Trophoblast cell (in vitro differentiated cells and primary cell): ENCODE data around the gene PDE6G.

Source experiments
- DNase-seq, 2 donors: peaks; one replicate each; pipeline ENCODE4 v3.0.0-alpha.2; 2016
- H2AFZ ChIP-seq: 2 replicates; pipeline ENCODE4 v1.6.1; 2013; ENCODE audit warnings: low read length, moderate library complexity, mild to moderate bottlenecking; ENCODE audit not compliant: insufficient read depth, poor library complexity
- H2AK5ac ChIP-seq: 2 replicates; pipeline ENCODE4 v1.6.1; 2013; ENCODE audit warnings: mild to moderate bottlenecking, low read length
- H2BK120ac ChIP-seq: 2 replicates; pipeline ENCODE4 v1.6.1; 2013; ENCODE audit warnings: low read length, mild to moderate bottlenecking, moderate library complexity; ENCODE audit not compliant: insufficient read depth, poor library complexity
- H2BK12ac ChIP-seq: 2 replicates; pipeline ENCODE4 v1.6.1; 2013; ENCODE audit warnings: mild to moderate bottlenecking, low read length, moderate library complexity
- H2BK5ac ChIP-seq: 2 replicates; pipeline ENCODE4 v1.6.1; 2013; ENCODE audit warnings: low read length, low read depth, moderate library complexity, mild to moderate bottlenecking; ENCODE audit not compliant: poor library complexity
- H3K14ac ChIP-seq: 2 replicates; pipeline ENCODE4 v1.6.1; 2013; ENCODE audit warnings: mild to moderate bottlenecking, low read length
- H3K18ac ChIP-seq: 2 replicates; pipeline ENCODE4 v1.6.1; 2013; ENCODE audit warnings: mild to moderate bottlenecking, low read length
- H3K23ac ChIP-seq: 2 replicates; pipeline ENCODE4 v1.6.1; 2013; ENCODE audit warnings: low read length
- H3K27ac ChIP-seq: 2 replicates; pipeline ENCODE4 v1.5.1; 2013; ENCODE audit warnings: low read depth, mild to moderate bottlenecking, inconsistent platforms, low read length, moderate library complexity
- H3K27me3 ChIP-seq: 2 replicates; pipeline ENCODE4 v1.6.1; 2013; ENCODE audit warnings: inconsistent platforms, mild to moderate bottlenecking, low read length, moderate library complexity; ENCODE audit not compliant: insufficient read depth
- H3K36me3 ChIP-seq, 2 experiments: 1 replicate in 1 of 2; 2 replicates in 1 of 2; pipeline ENCODE4 v1.6.1; 2013; ENCODE audit warnings: low read length in 2 of 2, mild to moderate bottlenecking in 2 of 2, moderate library complexity in 1 of 2; ENCODE audit not compliant: insufficient read depth in 2 of 2, control insufficient read depth in 1 of 2
- H3K4ac ChIP-seq: 2 replicates; pipeline ENCODE4 v1.6.1; 2013; ENCODE audit warnings: low read depth, mild to moderate bottlenecking, low read length, moderate library complexity
- H3K4me1 ChIP-seq, 2 experiments: 1 replicate in 1 of 2; 2 replicates in 1 of 2; pipeline ENCODE4 v1.6.1; 2013; ENCODE audit warnings: low read length in 2 of 2, mild to moderate bottlenecking in 2 of 2, moderate library complexity in 1 of 2; ENCODE audit not compliant: insufficient read depth in 2 of 2, control insufficient read depth in 1 of 2
- H3K4me2 ChIP-seq: 2 replicates; pipeline ENCODE4 v1.6.1; 2013; ENCODE audit warnings: inconsistent platforms, mild to moderate bottlenecking, low read length, moderate library complexity
- H3K4me3 ChIP-seq: 2 replicates; pipeline ENCODE4 v1.5.1; 2013; ENCODE audit warnings: mild to moderate bottlenecking, low read depth, low read length, inconsistent platforms
- H3K79me1 ChIP-seq: one replicate; pipeline ENCODE4 v1.6.1; 2013; ENCODE audit warnings: low read length
- H3K79me2 ChIP-seq: 2 replicates; pipeline ENCODE4 v1.6.1; 2013; ENCODE audit warnings: low read length, mild to moderate bottlenecking; ENCODE audit not compliant: control insufficient read depth, insufficient read depth, poor library complexity
- H3K9ac ChIP-seq: 2 replicates; pipeline ENCODE4 v1.6.1; 2013; ENCODE audit warnings: mild to moderate bottlenecking, low read length
- H3K9me3 ChIP-seq: 2 replicates; pipeline ENCODE4 v1.6.1; 2013; ENCODE audit warnings: low read depth, mild to moderate bottlenecking, control low read depth, inconsistent platforms, low read length; ENCODE audit not compliant: insufficient read depth
- H4K12ac ChIP-seq: 2 replicates; pipeline ENCODE4 v1.6.1; 2013; ENCODE audit warnings: low read depth, mild to moderate bottlenecking, low read length, moderate library complexity
- H4K8ac ChIP-seq: 2 replicates; pipeline ENCODE4 v1.6.1; 2013; ENCODE audit warnings: low read depth, mild to moderate bottlenecking, low read length, moderate library complexity
- H4K91ac ChIP-seq: one replicate; pipeline ENCODE4 v1.6.1; 2013; ENCODE audit warnings: low read depth, mild to moderate bottlenecking, low read length, moderate library complexity
- WGBS: extraction: QIAGEN DNeasy Blood & Tissue Kit; methylation state at CpG from one replicate; pipeline ENCODE4 v1.1.7; 2013; ENCODE audit warnings: missing lambda C conversion rate; ENCODE audit not compliant: insufficient read length, insufficient coverage; ENCODE audit errors: extremely low coverage; 5-methylcytosine and 5-hydroxymethylcytosine counted together

Gene PDE6G

DNA sequence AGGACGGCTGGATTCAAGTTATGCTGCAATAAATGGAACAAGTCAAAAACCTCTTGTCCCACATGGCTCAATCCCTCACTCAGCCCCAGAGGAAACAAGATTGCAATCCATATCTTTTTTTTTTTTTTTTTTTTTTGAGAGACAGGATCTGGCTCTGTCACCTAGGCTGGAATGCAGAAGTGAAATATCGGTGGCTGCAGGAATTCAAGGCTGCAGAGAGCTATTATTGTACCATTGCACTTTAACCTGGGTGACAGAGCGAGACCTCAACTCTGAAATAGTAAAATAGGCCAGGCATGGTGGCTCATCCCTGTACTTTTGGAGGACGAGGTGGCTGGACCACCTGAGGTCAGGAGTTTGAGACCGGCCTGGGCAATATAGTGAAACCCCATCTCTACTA is 2.7 kb upstream of the PDE6G start:
- no peak overlapping the region for H4K8ac ChIP-seq
- H2BK120ac ChIP-seq, result no peak overlapping the region
- no peak overlapping the region for H3K14ac ChIP-seq
- H3K36me3 ChIP-seq, result no peaks in the 10 kb centered on the region
- H3K4me2 ChIP-seq, result no peak overlapping the region
- H3K9ac ChIP-seq, result no peak overlapping the region
- no peak overlapping the region for H2BK5ac ChIP-seq
- H3K23ac ChIP-seq, result no peak overlapping the region
- H4K12ac ChIP-seq, result no peak overlapping the region
- no peak overlapping the region for H2AK5ac ChIP-seq
- no peak overlapping the region for H3K4ac ChIP-seq
- peak; percentile 57 to 87 for DNase-seq
- no peaks in the 10 kb centered on the region for H3K79me1 ChIP-seq
- H3K27me3 ChIP-seq, result no peaks in the 10 kb centered on the region
- no peak overlapping the region for H3K18ac ChIP-seq
- H2BK12ac ChIP-seq, result no peak overlapping the region
- H3K4me1 ChIP-seq, result peaks cover 1 to 2% of the 10 kb centered on the region in 2 experiments
- no peak overlapping the region for H2AFZ ChIP-seq
- H3K27ac ChIP-seq, result no peak overlapping the region
- no peaks in the 10 kb centered on the region for H3K9me3 ChIP-seq
- no peaks in the 10 kb centered on the region for H3K79me2 ChIP-seq
- no peak overlapping the region for H4K91ac ChIP-seq
- no peak overlapping the region for H3K4me3 ChIP-seq
- no CpG with 5 or more reads among the region's 5 CpGs for WGBS

DNA sequence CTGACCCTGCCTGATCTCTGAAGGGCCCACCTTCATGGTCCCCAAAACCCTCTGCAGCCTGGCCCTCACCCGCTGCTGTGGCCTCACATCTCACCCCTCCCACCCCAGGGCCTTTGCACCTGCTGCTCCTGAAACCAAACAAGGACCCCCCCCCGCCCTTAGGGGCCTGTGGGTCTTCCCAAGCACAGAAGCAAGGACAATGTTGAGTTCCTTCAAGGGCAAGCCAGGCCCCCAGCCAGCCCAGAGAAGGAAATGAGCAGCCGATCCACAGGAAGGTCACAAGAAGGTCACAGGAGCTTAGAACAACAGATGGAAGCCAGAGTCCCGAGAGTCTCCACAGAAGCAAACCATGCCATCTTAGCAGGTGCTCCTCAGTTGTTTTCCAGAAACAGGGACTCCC is 493 bp upstream of the PDE6G start:
- Histone ChIP-seq H3K79me1 (no peaks in the 10 kb centered on the region), H3K79me2 (no peaks in the 10 kb centered on the region), H4K8ac (no peak overlapping the region), H2BK120ac (no peak overlapping the region), H3K9me3 (peaks cover 2% of the 10 kb centered on the region), H4K12ac (no peak overlapping the region), H3K27ac (no peak overlapping the region), H3K23ac (no peak overlapping the region), H3K14ac (no peak overlapping the region), H4K91ac (no peak overlapping the region), H3K4me3 (no peak overlapping the region), H2BK5ac (no peak overlapping the region), H3K36me3 (no peaks in the 10 kb centered on the region), H3K4me2 (no peak overlapping the region), H3K9ac (no peak overlapping the region), H3K4me1 (peaks cover 0 to 2% of the 10 kb centered on the region in 2 experiments), H3K4ac (no peak overlapping the region), H2BK12ac (no peak overlapping the region), H2AK5ac (no peak overlapping the region), H3K27me3 (no peaks in the 10 kb centered on the region), H3K18ac (no peak overlapping the region), H2AFZ (no peak overlapping the region)
- WGBS, result no CpG with 5 or more reads among the region's 4 CpGs
- DNase-seq, result no peak

DNA sequence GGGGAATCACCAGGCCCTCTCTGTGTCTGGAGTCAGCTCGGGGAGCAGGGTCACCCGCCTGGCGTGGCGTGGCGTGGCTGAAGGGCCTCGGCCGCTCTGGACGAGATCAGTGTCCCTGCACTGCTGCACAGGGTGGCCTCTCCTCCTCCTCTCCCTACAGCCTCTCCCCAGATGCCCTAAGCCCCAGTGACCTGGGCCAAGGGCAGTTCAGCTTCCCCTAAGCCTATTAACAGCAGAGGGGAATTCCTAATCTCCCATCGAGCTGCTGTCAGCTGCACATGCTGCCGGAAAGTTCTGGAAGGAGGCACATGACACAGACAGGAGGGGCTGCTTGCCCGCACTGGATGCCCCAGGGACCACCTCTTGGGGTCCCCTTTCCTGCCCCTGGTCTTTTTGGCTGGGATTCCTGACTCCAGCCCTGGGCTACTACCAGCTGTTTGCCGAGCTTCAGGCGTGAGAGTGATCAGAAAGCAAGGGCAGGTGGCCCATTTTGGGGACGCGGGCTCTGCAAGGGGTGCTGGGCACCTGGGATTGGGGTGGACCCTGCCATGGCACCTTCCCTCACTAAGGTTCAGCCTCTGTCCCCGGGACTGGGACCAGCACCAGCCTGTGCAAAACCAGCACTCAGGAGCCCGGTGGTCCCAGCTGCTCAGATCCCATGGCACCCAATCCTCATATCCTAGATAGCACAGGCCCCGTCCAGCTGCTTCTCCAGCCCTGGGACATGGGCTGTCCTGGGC is 794 bp downstream of the PDE6G start:
- no CpG with 5 or more reads among the region's 18 CpGs for WGBS
- no peak overlapping the region for H3K27ac ChIP-seq

DNA sequence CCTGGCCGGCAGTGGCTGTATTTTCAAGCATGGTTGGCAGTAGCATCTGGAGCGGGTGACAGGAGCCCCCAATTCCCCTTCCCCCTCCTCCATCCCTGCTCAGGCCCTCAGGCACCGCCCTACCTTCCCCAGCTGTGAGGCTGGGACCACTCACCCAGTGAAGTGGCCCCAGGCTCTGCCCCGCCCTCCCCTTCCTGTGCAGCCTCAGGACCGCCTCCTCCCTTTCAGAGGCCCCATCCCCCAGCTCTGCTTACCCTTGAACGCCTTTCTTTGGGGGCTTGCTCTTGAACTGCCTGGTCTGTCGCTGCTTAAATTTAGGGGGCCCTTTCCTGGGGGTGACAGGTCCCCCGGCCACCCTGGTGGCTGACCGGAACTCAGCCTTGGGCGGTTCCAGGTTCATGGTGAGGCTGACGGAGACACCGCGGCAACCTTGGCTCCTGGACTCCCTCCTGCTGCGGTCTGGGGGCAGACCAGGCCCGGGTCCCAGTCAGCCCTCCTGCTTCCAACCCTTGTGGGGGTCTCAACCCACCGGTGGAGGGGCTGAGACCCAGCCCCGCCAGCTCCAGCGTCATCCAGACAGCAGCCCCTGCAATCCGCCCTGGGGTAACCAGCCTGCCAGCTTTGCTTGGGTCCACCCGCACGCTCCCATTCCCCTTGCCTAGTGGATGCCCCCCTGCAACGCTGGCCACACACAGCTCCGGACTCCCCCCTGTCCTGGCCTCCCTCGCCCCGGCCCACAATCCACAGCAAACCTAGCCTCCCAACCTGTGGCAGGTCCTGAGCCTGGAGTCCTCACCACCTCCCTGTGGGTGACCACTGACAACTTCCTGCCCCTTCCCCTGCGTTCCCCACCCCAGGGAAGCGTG is 3.2 kb downstream of the PDE6G start:
- no peak for DNase-seq
- WGBS, result no CpG with 5 or more reads among the region's 27 CpGs
- Histone ChIP-seq H3K18ac (no peak overlapping the region), H3K4me2 (no peak overlapping the region), H3K4ac (no peak overlapping the region), H3K9ac (no peak overlapping the region), H4K8ac (no peak overlapping the region), H3K14ac (no peak overlapping the region), H2AFZ (peak overlapping the region; percentile 30), H3K27ac (no peak overlapping the region), H3K27me3 (peaks cover 9% of the 10 kb centered on the region), H3K4me1 (peaks cover 0 to 4% of the 10 kb centered on the region in 2 experiments), H3K36me3 (no peaks in the 10 kb centered on the region), H3K23ac (no peak overlapping the region), H3K9me3 (peaks cover 17% of the 10 kb centered on the region), H2BK120ac (no peak overlapping the region), H3K79me1 (no peaks in the 10 kb centered on the region), H4K91ac (no peak overlapping the region), H2AK5ac (no peak overlapping the region), H2BK5ac (no peak overlapping the region), H3K79me2 (no peaks in the 10 kb centered on the region), H4K12ac (no peak overlapping the region), H3K4me3 (no peak overlapping the region), H2BK12ac (no peak overlapping the region)

More for the DNA sequence above, 794 bp downstream of the PDE6G start:
- H3K4ac ChIP-seq, result no peak overlapping the region
- no peaks in the 10 kb centered on the region for H3K79me1 ChIP-seq
- no peak overlapping the region for H4K12ac ChIP-seq
- H3K4me1 ChIP-seq, result peaks cover 0 to 2% of the 10 kb centered on the region in 2 experiments
- no peak overlapping the region for H3K18ac ChIP-seq
- H2AK5ac ChIP-seq, result no peak overlapping the region
- H2AFZ ChIP-seq, result no peak overlapping the region
- no peak overlapping the region for H3K14ac ChIP-seq
- no peak overlapping the region for H2BK120ac ChIP-seq
- H4K8ac ChIP-seq, result no peak overlapping the region
- no peak overlapping the region for H3K9ac ChIP-seq
- H3K23ac ChIP-seq, result no peak overlapping the region
- H3K79me2 ChIP-seq, result no peaks in the 10 kb centered on the region
- DNase-seq, result no peak
- no peak overlapping the region for H3K4me3 ChIP-seq
- no peak overlapping the region for H3K4me2 ChIP-seq
- H3K9me3 ChIP-seq, result peaks cover 4% of the 10 kb centered on the region
- H2BK5ac ChIP-seq, result no peak overlapping the region
- H4K91ac ChIP-seq, result no peak overlapping the region
- no peaks in the 10 kb centered on the region for H3K36me3 ChIP-seq
- no peak overlapping the region for H2BK12ac ChIP-seq
- no peaks in the 10 kb centered on the region for H3K27me3 ChIP-seq
